ENCODE data around the gene ALDH3B1.

The ALDH3B1 gene

GRCh38 chr11:68032997-68033707 is 23.0 kb downstream of the ALDH3B1 start:
- DNase-seq: no peak

GRCh38 chr11:68033708-68034045 is 23.6 kb downstream of the ALDH3B1 start:
- DNase-seq: no peak

- DNase-seq: no peak
Measured at GRCh38 chr11:68035266-68035876, 25.2 kb downstream of the ALDH3B1 start.

- no peak for DNase-seq
Measured at GRCh38 chr11:68036141-68036716, 26.1 kb downstream of the ALDH3B1 start.

- no peak for DNase-seq
Measured at GRCh38 chr11:68036717-68037239, 26.7 kb downstream of the ALDH3B1 start.

GRCh38 chr11:68037411-68038225 is 27.5 kb downstream of the ALDH3B1 start:
- no peak for DNase-seq

GRCh38 chr11:68038226-68038717 is 28.1 kb downstream of the ALDH3B1 start:
- no peak for DNase-seq

- no peak for DNase-seq
Measured at GRCh38 chr11:68038718-68039525, 28.8 kb downstream of the ALDH3B1 start, which contains the start of gene TCIRG1. Gene TCIRG1, plus strand, starts transcription at chr11:68039025. Its CDS starts 2,247 bp downstream, at chr11:68041272.

- no peak for DNase-seq
Measured at GRCh38 chr11:68039526-68040086, 29.5 kb downstream of the ALDH3B1 start.

GRCh38 chr11:68040101-68040956 is 30.2 kb downstream of the ALDH3B1 start:
- DNase-seq: peak; percentile 3

GRCh38 chr11:68040957-68041591 is 30.9 kb downstream of the ALDH3B1 start:
- DNase-seq: no peak

GRCh38 chr11:68041617-68042218 is 31.6 kb downstream of the ALDH3B1 start:
- DNase-seq: no peak

GRCh38 chr11:68042219-68043028 is 32.3 kb downstream of the ALDH3B1 start:
- DNase-seq: no peak

GRCh38 chr11:68043029-68043348 is 32.9 kb downstream of the ALDH3B1 start:
- DNase-seq: no peak

- DNase-seq: no peak
Measured at GRCh38 chr11:68043349-68044144, 33.4 kb downstream of the ALDH3B1 start.

- no peak for DNase-seq
Measured at GRCh38 chr11:68044145-68044813, 34.2 kb downstream of the ALDH3B1 start.

- DNase-seq: no peak
Measured at GRCh38 chr11:68044898-68045351, 34.8 kb downstream of the ALDH3B1 start.

Measured in NCI-H524 treated with DMSO at 0.1 percent for 48 hours (cell line).